SKM-1 treated with dmso at 0.1 percent for 144 hours (cell line): ENCODE results near the gene C2CD4D.
"Not testable (repeated sequence)": the region's sequence is repeated elsewhere in the genome, so short reads cannot be mapped to it uniquely, and the experiment has no call there.

ENCODE experiments used
- DNase-seq: peaks from one replicate; lab custom pipeline; 2025; ENCODE audit not compliant: unreplicated experiment; lab: John Stamatoyannopoulos, UW

The C2CD4D gene

GRCh38 chr1:151839457-151840403 lies at the start of gene C2CD4D:
Gene C2CD4D, minus strand, starts transcription at chr1:151839820. Its CDS starts 831 bp downstream, at chr1:151838989.
- no peak for DNase-seq

- peak; percentile 20 for DNase-seq
These were observed 49.5 kb upstream of the C2CD4D start for GRCh38 chr1:151888972-151889570.

GRCh38 chr1:151887028-151887427 lies 47.4 kb upstream of the C2CD4D start:
- no peak for DNase-seq

DNA sequence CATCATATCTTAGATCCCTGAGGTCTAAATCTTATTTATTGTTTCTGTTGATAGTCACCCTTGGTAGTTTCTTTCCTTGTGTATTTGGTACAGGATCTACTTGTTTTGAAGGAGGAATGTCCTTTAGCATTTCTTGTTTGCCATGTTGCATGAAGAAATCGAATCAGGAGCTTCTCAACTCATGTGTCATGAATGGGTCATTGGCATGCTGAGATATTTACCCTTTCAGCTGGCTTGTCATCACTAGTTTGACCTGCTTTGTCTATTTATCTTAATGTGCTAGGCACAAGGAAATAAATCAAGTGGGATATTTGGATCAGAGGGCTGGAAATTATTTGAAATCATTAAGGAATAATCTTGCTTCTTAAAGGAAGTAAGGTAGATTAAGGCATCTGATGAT lies 45.9 kb upstream of the C2CD4D start:
- DNase-seq, result no peak

DNA sequence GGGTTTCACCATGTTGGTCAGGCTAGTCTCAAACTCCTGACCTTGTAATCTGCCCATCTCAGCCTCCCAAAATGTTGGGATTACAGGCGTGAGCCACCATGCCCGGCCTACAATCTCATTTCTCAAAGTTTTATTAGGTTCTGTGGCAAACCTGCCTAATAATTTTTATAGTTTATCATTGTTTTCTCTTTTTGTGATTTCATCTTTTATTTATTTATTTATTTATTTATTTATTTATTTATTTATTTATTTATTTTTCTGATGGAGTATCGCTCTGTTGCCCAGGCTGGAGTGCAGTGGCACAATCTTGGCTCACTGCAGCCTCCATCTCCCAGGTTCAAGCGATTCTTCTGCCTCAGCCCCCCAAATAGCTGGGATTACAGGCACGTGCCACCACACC lies 45.3 kb upstream of the C2CD4D start:
- DNase-seq, result not testable (repeated sequence)

GRCh38 chr1:151884445-151884844 lies 44.8 kb upstream of the C2CD4D start:
- not testable (repeated sequence) for DNase-seq

GRCh38 chr1:151883898-151884297 lies 44.3 kb upstream of the C2CD4D start:
- not testable (repeated sequence) for DNase-seq

GRCh38 chr1:151882918-151883317 lies 43.3 kb upstream of the C2CD4D start:
- not testable (repeated sequence) for DNase-seq

GRCh38 chr1:151882466-151882865 lies 42.8 kb upstream of the C2CD4D start:
- no peak for DNase-seq

- DNase-seq, result no peak
These were observed 41.9 kb upstream of the C2CD4D start for GRCh38 chr1:151881479-151881878.

DNA sequence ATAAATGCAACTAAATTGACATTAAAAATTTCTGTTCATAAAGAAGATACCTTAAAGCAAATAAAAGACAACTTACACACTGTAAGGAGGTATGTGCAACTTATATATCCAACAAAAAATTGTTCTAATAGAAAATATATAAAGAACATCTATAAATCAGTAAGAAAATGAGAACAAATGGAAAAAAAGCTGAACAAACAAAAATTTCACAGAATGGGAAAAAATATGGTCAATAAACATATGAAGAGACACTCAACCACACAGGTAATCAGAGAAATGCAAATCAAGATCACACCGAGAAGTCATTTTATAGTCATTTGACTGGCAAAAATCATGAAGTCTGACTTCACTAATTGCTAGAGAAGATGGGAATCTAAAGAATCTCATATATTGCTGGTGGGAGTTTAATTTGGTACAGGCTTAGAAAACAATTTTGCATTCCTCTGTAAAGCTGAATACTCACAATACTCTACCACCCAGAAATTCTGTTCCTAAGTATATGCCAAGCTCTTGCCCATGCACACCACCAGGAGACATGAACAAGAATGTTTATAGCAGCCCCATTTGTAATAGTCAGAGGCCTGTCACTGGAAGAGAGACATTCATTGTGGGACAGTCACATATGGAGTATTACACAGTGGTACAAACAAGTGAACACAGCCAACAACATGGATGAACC lies 35.9 kb upstream of the C2CD4D start:
- DNase-seq, result no peak

GRCh38 chr1:151872776-151873175 lies 33.2 kb upstream of the C2CD4D start:
- peak; percentile 37 for DNase-seq

- no peak for DNase-seq
These were observed 31.8 kb upstream of the C2CD4D start for GRCh38 chr1:151871284-151872030.

GRCh38 chr1:151868486-151868885 lies 28.9 kb upstream of the C2CD4D start:
- DNase-seq, result no peak

DNA sequence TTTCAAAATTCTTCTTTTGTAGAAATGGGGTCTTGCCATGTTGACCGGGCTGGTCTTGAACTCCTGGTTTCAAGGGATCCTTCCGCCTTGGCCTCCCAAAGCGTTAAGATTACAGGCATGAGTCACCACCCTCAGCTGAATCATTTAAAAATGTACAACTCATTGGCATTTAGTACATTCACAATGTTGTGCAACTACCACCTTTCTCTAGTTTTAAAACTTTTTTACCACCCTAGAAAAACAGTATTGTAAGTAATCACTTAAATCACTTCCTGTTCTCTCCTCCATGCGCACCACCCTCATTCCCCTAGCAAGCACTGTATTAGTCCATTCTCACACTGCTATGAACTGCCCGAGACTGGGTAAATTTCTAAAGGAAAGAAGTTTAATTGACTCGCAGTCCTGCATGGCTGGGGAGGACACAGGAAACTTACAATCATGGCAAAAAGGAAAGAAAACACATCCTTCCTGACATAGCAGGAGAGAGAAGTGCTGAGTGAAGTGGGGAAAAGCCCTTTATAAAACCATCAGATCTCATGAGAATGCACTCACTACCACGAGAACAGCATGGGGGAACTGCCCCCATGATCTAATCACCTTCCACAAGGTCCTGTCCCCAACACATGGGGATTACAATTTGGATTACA lies 28.3 kb upstream of the C2CD4D start:
- DNase-seq, result peak; percentile 31

- DNase-seq, result peak; percentile 17
These were observed 27.7 kb upstream of the C2CD4D start for GRCh38 chr1:151867321-151867720.

- no peak for DNase-seq
These were observed 24.8 kb upstream of the C2CD4D start for GRCh38 chr1:151864411-151864810.

DNA sequence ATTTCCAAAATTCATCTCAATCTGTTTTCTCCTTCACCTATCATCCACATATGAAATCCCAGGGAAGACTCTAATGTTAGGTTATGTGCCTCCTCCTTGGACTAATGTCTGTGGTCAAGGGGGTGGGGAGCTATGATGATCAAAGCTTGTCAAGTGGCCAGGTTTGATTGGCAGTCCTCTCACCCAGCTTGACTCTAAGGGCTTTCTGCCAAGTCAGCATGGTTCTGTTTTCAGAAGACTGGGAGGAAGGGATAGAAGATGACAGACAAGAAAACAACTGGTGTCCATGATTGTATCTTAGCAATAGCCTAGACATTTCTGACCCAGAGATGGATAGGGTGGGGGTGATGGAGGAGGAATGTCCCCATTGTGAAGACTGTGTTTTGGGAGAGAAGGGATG lies 23.0 kb upstream of the C2CD4D start:
- no peak for DNase-seq

GRCh38 chr1:151860504-151861187 lies 21.0 kb upstream of the C2CD4D start:
- no peak for DNase-seq

DNA sequence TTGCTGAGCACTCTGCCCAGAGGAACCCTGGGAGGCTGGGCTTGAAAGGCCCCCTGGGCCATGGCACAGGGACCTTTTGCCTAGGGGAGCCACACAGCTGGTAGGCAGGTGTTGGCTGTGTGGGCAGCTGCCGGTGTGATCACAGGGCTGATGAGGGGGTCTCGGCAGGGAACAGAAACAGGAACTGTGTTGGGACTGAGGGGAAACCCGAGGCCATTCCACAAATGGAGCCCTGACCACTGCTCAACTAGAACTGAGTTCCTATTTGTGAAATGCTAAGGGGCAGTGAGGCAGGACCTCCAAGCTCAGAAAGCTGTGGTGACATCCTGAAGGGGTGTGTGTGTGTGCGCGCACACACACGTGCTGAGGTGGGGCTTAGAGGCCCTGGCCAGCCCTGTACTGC lies 20.3 kb upstream of the C2CD4D start:
- no peak for DNase-seq
